ENCODE measurements around the gene CSHL1.

The CSHL1 gene

GRCh38 chr17:63911041-63911635 is at the start of gene CSHL1:
CSHL1 (minus strand) TSS chr17:63911258; CDS start chr17:63911196, 62 bp downstream.
- no peak for DNase-seq

DNA sequence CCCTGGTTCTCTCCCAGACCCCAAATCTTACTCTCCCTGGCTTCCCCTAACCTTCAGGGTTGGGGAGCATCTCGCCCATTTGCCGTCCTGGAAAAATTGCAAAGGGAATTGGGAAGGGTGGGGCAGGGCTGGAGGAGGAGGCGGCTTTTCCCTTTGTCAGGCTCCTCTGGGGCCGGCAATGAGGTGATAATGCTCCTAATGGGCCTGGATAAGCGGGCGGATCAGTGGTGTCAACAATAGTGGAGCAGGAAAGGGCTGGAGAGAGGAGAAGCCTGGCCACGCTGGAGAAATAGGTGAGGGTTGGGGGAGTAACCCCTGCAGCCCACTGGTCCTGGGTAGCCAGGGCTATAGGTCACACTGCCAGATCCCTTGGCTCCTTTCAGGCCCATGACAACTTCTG is 49.4 kb upstream of the CSHL1 start:
- no peak for DNase-seq

GRCh38 chr17:63960006-63960405 is 48.9 kb upstream of the CSHL1 start:
- no peak for DNase-seq

GRCh38 chr17:63956296-63956920 is 45.4 kb upstream of the CSHL1 start:
- DNase-seq = no peak

GRCh38 chr17:63955791-63956190 is 44.7 kb upstream of the CSHL1 start:
- no peak for DNase-seq

DNA sequence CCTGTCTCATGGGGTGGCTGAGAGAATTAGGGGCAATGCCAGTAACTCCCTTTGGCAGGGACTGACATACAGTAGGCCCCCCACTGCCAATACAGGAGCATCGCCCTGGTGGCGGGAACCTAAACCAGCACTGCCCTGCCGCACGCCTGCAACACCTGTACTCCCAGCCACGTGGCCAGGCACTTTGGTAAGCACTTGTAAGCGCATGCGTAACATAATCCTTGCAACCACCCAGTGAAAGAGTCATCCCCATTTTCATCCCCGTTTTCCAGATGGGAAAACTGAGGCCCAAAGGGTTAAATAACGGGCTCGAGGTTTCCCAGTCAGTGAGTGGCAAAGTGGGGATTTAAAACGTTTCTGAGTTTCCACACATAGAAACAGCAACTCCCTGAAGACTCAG is 44.2 kb upstream of the CSHL1 start:
- DNase-seq = no peak

- DNase-seq = no peak
Observed at GRCh38 chr17:63954402-63955063, 43.5 kb upstream of the CSHL1 start.

- no peak for DNase-seq
Observed at GRCh38 chr17:63950940-63951907, 40.2 kb upstream of the CSHL1 start.

DNA sequence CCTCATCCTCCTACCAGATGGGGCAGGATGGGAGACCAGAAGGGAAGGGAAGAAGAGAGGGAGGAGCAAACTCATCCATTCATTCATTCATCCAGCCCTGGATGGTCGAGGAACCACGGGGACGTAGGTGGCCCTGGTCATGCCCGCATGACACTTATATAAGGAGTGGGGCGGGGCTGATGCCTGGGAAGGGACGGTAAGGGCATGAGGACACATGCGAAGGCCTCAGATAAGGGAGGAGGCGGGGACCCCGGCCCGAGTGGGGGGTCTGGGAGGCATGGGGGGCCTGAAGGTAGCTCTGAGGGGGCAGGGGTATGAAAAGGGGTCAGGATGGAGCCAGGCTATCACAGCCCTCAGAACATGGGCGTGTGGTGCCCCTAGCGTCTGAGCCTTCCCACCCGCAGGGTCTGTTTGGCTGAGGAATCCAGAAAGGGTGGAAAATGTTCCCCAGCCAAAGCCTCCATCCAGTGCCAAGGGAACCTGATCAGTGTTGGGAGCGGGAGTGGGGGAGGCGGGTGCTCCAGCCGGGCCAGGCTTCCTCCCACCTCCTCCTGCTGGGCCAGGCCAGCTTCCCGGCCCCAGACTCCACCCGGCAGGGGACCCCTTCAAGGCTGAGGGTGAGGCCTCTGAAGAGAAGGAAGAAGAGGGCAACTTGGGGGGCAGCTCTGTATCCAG is 38.7 kb upstream of the CSHL1 start:
- DNase-seq = no peak

GRCh38 chr17:63948521-63948920 is 37.5 kb upstream of the CSHL1 start:
- no peak for DNase-seq

GRCh38 chr17:63947711-63948330 is 36.8 kb upstream of the CSHL1 start:
- DNase-seq = no peak

DNA sequence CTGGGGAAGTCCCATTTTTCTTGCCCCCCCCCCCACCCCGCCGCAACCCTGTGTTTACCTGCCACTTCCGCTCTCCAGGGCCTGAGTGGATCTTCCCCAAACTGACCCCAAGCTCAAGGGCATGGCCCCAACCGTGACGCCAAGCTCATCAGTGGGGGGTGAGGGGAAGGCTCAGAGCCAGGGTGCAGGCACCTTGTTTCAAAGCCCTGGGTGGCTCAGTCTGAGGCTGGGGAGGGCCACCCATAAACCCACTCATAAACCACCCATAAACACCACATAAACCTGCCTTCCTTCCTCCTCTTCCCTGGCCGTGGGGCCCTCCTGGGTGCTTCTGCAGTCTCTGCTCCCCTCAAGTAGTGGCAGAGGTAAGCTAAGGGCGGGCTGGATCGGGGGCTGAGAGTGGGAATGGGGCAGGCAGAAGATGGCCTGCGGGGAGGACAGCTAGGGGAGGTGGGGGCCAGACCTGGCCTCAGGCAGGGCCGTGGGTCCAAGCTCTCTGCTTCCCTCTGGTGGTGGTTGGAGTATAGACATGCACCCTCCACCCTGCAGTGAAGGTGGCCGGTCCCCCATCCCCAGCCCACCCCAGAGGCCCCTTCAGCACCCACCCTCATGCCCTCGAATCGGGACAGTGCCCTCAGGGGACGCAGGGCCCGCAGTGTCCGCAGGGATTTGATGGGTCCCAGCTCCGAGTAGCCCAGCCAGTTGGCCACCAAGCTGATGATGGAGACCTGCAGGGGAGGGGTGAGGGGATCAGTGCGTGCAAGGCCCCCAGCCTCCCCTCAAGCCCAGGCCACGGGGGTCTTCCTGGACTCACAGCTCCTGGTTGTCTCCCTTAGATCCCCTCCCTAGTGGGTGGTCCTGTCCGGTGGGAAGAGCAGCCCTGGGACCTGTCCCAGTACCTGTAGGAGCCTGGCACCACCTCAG is 35.6 kb upstream of the CSHL1 start:
- no peak for DNase-seq

DNA sequence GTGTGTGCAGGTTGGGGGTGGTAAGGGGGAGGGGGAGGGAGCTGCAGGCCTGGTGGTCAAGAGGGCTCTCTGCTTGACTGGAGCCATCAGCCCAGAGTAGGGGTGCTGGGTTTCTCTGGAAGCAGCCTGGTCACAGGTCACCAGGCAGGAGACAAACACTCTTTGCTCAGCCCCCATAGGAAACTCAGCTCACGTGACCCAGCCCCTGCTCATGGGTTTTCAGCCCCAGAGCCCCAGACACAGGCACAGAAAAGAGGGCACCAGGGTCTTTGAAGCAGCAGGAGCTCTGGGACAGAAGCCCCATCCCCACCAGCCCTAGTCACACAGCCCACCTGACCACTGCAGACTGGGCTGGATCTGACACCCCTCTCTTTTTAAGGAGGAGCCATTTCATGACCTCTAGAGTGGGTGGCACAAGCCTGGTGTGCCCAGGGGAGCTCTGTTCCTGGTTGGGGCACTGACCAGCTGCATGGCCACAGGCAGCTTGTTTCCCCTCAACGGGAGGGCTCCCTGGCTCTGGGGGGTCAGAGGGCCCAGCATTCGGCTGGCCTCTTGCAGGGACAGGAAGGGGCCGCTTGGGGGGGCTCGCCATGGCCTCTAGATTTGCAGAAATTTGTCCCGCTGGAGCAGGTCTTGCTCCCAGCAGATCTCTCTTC is 34.9 kb upstream of the CSHL1 start:
- DNase-seq = no peak

DNA sequence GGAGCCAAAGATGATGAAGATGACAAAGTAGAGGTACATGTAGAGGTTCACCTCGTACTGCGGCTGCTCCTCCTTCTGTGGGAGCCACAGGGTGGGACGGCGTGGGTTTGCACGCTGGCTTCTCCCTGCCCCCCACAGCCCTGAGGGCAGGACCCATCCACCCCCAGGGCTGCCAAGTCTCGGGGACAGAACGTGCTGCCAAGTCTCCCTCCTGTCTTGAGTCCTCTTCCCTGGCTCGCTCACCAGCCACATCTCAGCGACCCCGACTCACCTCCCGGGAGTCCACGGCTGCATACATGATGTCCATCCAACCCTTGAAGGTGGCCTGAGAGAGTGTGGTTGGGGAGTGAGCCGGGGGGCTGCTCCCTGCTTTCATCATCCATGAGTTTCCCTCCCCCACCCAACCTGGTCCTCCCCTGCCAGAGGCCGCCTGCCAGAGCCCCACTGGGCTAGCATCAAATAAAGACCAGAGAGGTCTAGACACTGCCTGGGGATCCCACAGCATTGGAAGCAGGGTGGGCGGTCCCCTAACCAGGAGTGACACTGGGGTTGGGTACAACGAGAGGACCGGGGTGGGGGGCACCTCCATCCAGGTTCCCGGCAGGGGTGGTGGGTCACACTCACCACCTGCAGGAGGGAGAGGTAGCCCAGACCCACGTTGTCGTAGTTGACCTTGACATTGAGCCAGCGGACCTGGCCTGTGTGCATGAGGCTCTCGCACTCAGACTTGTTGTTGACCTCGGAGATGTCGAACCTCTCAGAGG is 33.9 kb upstream of the CSHL1 start:
- no peak for DNase-seq

- DNase-seq = no peak
Observed at GRCh38 chr17:63943745-63944144, 32.7 kb upstream of the CSHL1 start.

DNA sequence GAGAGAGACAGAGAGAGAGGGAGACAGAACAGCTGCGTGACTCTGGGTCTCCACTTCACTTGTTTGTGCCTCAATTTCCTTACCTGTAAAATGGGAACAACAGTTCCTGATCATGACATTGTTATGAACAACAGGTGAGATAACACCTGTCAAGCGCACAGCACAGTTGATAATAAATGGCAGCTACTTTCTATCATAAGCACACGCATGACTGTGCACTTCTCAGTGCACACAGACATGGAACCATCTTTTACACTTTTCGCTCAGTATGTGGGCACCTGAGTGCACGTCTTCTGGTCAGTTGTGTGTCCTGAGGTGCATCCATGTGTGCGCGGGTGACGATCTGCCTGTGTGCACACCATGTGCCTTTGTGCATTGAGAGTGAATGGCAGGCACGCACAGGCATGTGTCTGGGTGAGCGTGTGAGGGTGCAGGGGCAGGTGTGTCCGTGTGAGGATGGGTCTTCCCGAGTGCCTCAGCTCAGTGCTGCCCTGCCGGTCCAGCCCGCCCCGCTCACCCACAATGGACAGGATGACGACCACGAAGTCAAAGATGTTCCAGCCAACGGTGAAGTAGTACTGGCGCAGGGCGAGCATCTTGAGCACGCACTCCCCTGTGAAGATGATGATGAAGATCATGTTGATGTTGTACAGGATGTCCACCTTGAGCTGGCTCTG is 31.4 kb upstream of the CSHL1 start:
- no peak for DNase-seq

- DNase-seq = no peak
Observed at GRCh38 chr17:63941751-63942150, 30.7 kb upstream of the CSHL1 start.

DNA sequence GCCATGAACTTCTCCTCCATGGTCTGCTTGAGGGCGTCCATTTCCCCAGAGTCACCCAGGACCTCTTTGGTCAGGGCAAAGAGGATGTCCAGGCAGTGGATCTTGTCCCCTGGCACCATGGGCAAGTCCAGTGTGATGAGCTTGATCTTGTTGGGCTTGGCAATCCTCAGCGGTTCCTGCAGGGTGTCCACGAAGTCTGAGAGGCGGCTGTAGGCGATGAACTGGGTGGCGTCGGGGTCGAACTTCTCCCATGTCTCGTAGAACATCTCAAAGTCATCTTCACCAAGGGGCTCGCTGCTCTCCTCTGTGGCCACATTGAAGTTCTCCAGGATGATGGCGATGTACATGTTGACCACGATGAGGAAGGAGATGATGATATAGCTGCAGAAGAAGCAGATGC is 30.1 kb upstream of the CSHL1 start:
- DNase-seq = no peak

- no peak for DNase-seq
Observed at GRCh38 chr17:63940584-63940983, 29.5 kb upstream of the CSHL1 start.

All from GF-D8 (cell line).